C4-2B (cell line): ENCODE measurements around the gene FOXL2.

Experiments used
- CTCF ChIP-seq: fragments of 450-650 bp; conservative IDR thresholded peaks from 2 replicates; pipeline ENCODE4 v1.5.1; 2017; ENCODE audit warnings: mild to moderate bottlenecking
- ZFX ChIP-seq: fragments of 450-650 bp; IDR thresholded peaks from 2 replicates; pipeline ENCODE4 v1.6.1; 2017

GRCh38 chr3:138902171-138902570 lies 44.8 kb downstream of the FOXL2 start:
- no peak for TF ChIP-seq CTCF
- no peak for TF ChIP-seq ZFX
